Measurements from ENCODE around the gene IL2RA. TPM values are rescaled to one million over a fixed set of nuclear protein-coding genes. Genes with fewer than 3 reads are reported as not detected.

IL2RA gene
- total RNA-seq, 1 experiment from 2014 or later: not detected

DNA sequence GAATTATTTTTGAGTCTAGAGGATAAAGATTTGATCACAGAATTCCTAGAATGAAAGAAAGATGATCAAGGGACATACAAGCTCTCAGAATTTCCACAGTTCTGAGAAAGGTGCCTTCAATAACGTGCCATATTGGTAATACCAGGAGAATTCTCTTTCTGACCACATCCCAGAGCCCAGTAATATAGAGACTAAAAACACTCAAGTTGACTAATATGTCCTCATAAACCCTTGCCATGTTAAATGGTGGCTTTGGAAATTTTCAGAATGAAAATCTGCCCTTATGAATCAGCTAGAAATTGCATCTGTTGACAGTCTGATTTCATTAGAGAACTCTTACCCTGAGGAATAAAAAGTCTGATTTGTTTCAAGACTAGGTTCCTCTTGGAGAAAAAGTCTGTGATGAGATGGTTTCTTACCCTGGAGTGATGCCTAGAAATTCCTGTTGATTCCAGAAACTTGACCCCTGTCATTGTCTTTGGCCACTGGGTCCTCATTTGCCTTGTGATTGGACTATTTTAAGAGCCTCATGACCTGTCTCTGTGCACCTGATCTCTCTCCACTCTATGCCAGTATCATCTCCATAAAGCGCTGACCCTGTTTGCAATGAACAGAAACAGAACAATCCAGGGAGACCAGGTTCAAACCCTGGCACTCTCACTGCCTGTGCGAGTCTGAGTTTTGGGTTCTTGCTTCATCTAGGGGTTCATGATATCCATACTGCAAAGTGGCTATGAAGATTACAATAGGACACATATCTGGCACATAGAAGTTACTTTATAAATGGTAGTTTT lies 3.3 kb downstream of the IL2RA start:
- TF ChIP-seq EZH2 (IDR thresholded peaks at IDR 0.05; ENCODE audit: low read length, unreplicated experiment) (no peak), EZH2phosphoT487 (IDR thresholded peaks at IDR 0.05; ENCODE audit: borderline replicate concordance, low read length) (no peak)
- TF ChIP-seq, protein P1, sequence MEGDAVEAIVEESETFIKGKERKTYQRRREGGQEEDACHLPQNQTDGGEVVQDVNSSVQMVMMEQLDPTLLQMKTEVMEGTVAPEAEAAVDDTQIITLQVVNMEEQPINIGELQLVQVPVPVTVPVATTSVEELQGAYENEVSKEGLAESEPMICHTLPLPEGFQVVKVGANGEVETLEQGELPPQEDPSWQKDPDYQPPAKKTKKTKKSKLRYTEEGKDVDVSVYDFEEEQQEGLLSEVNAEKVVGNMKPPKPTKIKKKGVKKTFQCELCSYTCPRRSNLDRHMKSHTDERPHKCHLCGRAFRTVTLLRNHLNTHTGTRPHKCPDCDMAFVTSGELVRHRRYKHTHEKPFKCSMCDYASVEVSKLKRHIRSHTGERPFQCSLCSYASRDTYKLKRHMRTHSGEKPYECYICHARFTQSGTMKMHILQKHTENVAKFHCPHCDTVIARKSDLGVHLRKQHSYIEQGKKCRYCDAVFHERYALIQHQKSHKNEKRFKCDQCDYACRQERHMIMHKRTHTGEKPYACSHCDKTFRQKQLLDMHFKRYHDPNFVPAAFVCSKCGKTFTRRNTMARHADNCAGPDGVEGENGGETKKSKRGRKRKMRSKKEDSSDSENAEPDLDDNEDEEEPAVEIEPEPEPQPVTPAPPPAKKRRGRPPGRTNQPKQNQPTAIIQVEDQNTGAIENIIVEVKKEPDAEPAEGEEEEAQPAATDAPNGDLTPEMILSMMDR (conservative IDR thresholded peaks at IDR 0.05; ENCODE audit: low read depth, low read length): no peak
- Histone ChIP-seq H3K9me3 (ENCODE audit: low read length) (no peaks in the 10 kb centered on the region), H3K4me2 (ENCODE audit: low read length) (no peak overlapping the region), H4K20me1 (ENCODE audit: low read length) (no peaks in the 10 kb centered on the region), H2AFZ (ENCODE audit: low read length) (no peak overlapping the region), H3K9ac (ENCODE audit: low read length) (no peak overlapping the region), H3K27me3 (ENCODE audit: low read length) (no peaks in the 10 kb centered on the region), H3K4me1 (ENCODE audit: insufficient read depth, low read length) (no peaks in the 10 kb centered on the region), H3K27ac (ENCODE audit: low read length) (no peak overlapping the region), H3K4me3 (ENCODE audit: low read length) (no peak overlapping the region), H3K79me2 (ENCODE audit: low read length) (no peaks in the 10 kb centered on the region), H3K36me3 (ENCODE audit: low read depth, low read length) (no peaks in the 10 kb centered on the region), H3K9me2 (replicated peaks; ENCODE audit: low read length) (no peaks in the 10 kb centered on the region), H3F3A (ENCODE audit: low read length, unreplicated experiment) (no peaks in the 10 kb centered on the region)
- ChIA-PET CTCF (no interaction called here), POLR2A (ENCODE audit: unreplicated experiment) (interaction anchor here (0.6 kb wide), 1 partner anchor 169 kb away, joined by 3 read pairs; the partner anchor contains the start of genes ANKRD16 and FBH1)
- intact Hi-C loops (cut with micrococcal nuclease): no loop called here
- no peak for DNase-seq
- BruUV-seq (replicated peaks): no TSS peak
- no peak for ATAC-seq

GRCh38 chr10:6056411-6057135 lies 5.6 kb downstream of the IL2RA start:
- DNase-seq (no peak), ATAC-seq (no peak)
- TF ChIP-seq, protein P1 (conservative IDR thresholded peaks at IDR 0.05; ENCODE audit: low read depth, low read length): no peak
- TF ChIP-seq EZH2phosphoT487 (IDR thresholded peaks at IDR 0.05; ENCODE audit: borderline replicate concordance, low read length) (no peak), EZH2 (IDR thresholded peaks at IDR 0.05; ENCODE audit: low read length, unreplicated experiment) (no peak)
- Histone ChIP-seq H4K20me1 (ENCODE audit: low read length) (no peaks in the 10 kb centered on the region), H3K4me3 (ENCODE audit: low read length) (no peak overlapping the region), H3K4me2 (ENCODE audit: low read length) (no peak overlapping the region), H3K27me3 (ENCODE audit: low read length) (no peaks in the 10 kb centered on the region), H3K9me3 (ENCODE audit: low read length) (no peaks in the 10 kb centered on the region), H3K36me3 (ENCODE audit: low read depth, low read length) (no peaks in the 10 kb centered on the region), H3K4me1 (ENCODE audit: insufficient read depth, low read length) (peaks cover 6% of the 10 kb centered on the region; the same call in 1 of the 2 replicates), H3K27ac (ENCODE audit: low read length) (no peak overlapping the region), H3K79me2 (ENCODE audit: low read length) (no peaks in the 10 kb centered on the region), H2AFZ (ENCODE audit: low read length) (no peak overlapping the region), H3K9me2 (replicated peaks; ENCODE audit: low read length) (no peaks in the 10 kb centered on the region), H3K9ac (ENCODE audit: low read length) (no peak overlapping the region), H3F3A (ENCODE audit: low read length, unreplicated experiment) (no peaks in the 10 kb centered on the region)
- CTCF ChIA-PET: no interaction called here
- POLR2A ChIA-PET (ENCODE audit: unreplicated experiment): no interaction called here
- BruUV-seq (replicated peaks): no TSS peak
- intact Hi-C loops (cut with micrococcal nuclease): no loop called here

GRCh38 chr10:6055929-6056328 lies 6.2 kb downstream of the IL2RA start:
- ChIA-PET POLR2A (ENCODE audit: unreplicated experiment) (no interaction called here), CTCF (no interaction called here)
- peaks cover 6% of the 10 kb centered on the region; the same call in 1 of the 2 replicates for H3K4me1 ChIP-seq (ENCODE audit: insufficient read depth, low read length)
- no peak for DNase-seq
- no TSS peak for BruUV-seq (replicated peaks)
- no peaks in the 10 kb centered on the region for H3K9me3 ChIP-seq (ENCODE audit: low read length)
- H3K27ac ChIP-seq (ENCODE audit: low read length): no peak overlapping the region
- H3K36me3 ChIP-seq (ENCODE audit: low read depth, low read length): no peaks in the 10 kb centered on the region
- no peaks in the 10 kb centered on the region for H3K9me2 ChIP-seq (replicated peaks; ENCODE audit: low read length)
- ATAC-seq: no peak
- no peaks in the 10 kb centered on the region for H4K20me1 ChIP-seq (ENCODE audit: low read length)
- H3K27me3 ChIP-seq (ENCODE audit: low read length): no peaks in the 10 kb centered on the region
- no peak overlapping the region for H3K4me2 ChIP-seq (ENCODE audit: low read length)
- H3K9ac ChIP-seq (ENCODE audit: low read length): no peak overlapping the region
- intact Hi-C loops (cut with micrococcal nuclease): no loop called here
- H2AFZ ChIP-seq (ENCODE audit: low read length): no peak overlapping the region
- no peaks in the 10 kb centered on the region for H3F3A ChIP-seq (ENCODE audit: low read length, unreplicated experiment)
- H3K4me3 ChIP-seq (ENCODE audit: low read length): no peak overlapping the region
- TF ChIP-seq EZH2 (IDR thresholded peaks at IDR 0.05; ENCODE audit: low read length, unreplicated experiment) (no peak), EZH2phosphoT487 (IDR thresholded peaks at IDR 0.05; ENCODE audit: borderline replicate concordance, low read length) (no peak)
- TF ChIP-seq, protein P1 (conservative IDR thresholded peaks at IDR 0.05; ENCODE audit: low read depth, low read length): no peak
- H3K79me2 ChIP-seq (ENCODE audit: low read length): no peaks in the 10 kb centered on the region

Data from PC-3 (cell line).